H4 (cell line): ENCODE results near the gene ZNF280B. TPM values are rescaled to one million over a fixed set of nuclear protein-coding genes. Genes with fewer than 3 reads are reported as not detected.

Experiments
- total RNA-seq: library from RNA; depleted of rRNA; stranded (reverse); fragments of >200 nt; shearing (Covaris generic); gene quantifications from 2 replicates; pipeline ENCODE4 v1.2.3, GENCODE V29; 2014; rRNA removed

ZNF280B gene
- total RNA-seq, 1 experiment from 2014 or later = 2.4 TPM

Other genes starting within 250 kb of the ZNF280B start
- 0.06 and 0.18 TPM in 2 replicates for gene ZNF280A, start 11.5 kb upstream of the ZNF280B start, total RNA-seq
- gene PRAME, start 50.5 kb upstream of the ZNF280B start, total RNA-seq = 1.9 and 3.6 TPM in 2 replicates
- not detected in 2 replicates for gene GGTLC2, start 135.9 kb upstream of the ZNF280B start, total RNA-seq